Measurements from ENCODE around the gene TGFBR3. TPM values are rescaled to one million over a fixed set of nuclear protein-coding genes. Genes with fewer than 3 reads are reported as not detected.

TGFBR3 gene
- total and polyA plus RNA-seq, 2 of the 8 experiments (the other 6 are each of a cell fraction or from before 2014, with no cell fraction given) = 2.0 to 6.1 TPM

GRCh38 chr1:91872000-91872399 lies 14.0 kb downstream of the TGFBR3 start:
- H3K27me3 ChIP-seq (replicated peaks in 1 of 4; ENCODE audit: control insufficient read depth in 3 of 4, extremely low read depth in 1 of 4, insufficient read depth in 3 of 4, low read length in 3 of 4) = no peaks in the 10 kb centered on the region
- H3K79me2 ChIP-seq (ENCODE audit: control insufficient read depth in 1 of 2, insufficient read depth in 2 of 2, low read length in 2 of 2) = no peaks in the 10 kb centered on the region
- H2AFZ ChIP-seq (ENCODE audit: low read length) = no peak overlapping the region
- H4K8ac ChIP-seq (ENCODE audit: extremely low read depth, insufficient read depth, low read length) = no peak overlapping the region
- H3K4ac ChIP-seq (replicated peaks; ENCODE audit: insufficient read length, low read depth, low read length) = no peak overlapping the region
- no peak overlapping the region for H3K4me3 ChIP-seq (ENCODE audit: extremely low read depth in 1 of 4, insufficient read depth in 2 of 4, low read depth in 3 of 4, low read length in 4 of 4)
- no peaks in the 10 kb centered on the region for H4K20me1 ChIP-seq (replicated peaks in 1 of 2; ENCODE audit: control insufficient read depth in 1 of 2, insufficient read depth in 2 of 2, low read length in 2 of 2)
- WGBS, 2 experiments (ENCODE audit: extremely low coverage in 1 of 2, insufficient coverage in 1 of 2, insufficient read length in 1 of 2, insufficient replicate concordance in 2 of 2, low coverage in 1 of 2, low lambda C conversion rate in 2 of 2, missing lambda C conversion rate in 1 of 2) = 90% methylated on average over 2 of the region's 2 CpGs; no CpG with 5 or more reads in 1 of the 2 experiments
- no peaks in the 10 kb centered on the region for H3K23me2 ChIP-seq (ENCODE audit: low read depth, low read length)
- no peaks in the 10 kb centered on the region for H3K79me1 ChIP-seq (ENCODE audit: low read depth, low read length)
- H3K4me1 ChIP-seq (replicated peaks in 1 of 4; ENCODE audit: control insufficient read depth in 3 of 4, insufficient read depth in 4 of 4, low read length in 3 of 4) = no peaks in the 10 kb centered on the region; a peak in 1 of 7 replicates
- H3K18ac ChIP-seq (ENCODE audit: extremely low read depth, low read length) = no peak overlapping the region
- no peak overlapping the region for H4K91ac ChIP-seq (replicated peaks; ENCODE audit: insufficient read length, low read length)
- CTCF ChIA-PET (ENCODE audit: partially characterized antibody) = interaction anchor here (0.8 to 1.5 kb wide), 5 partner anchors 8 to 706 kb away, joined by 3 read pairs; no protein-coding TSS in a partner anchor
- no peak overlapping the region for H2BK20ac ChIP-seq (ENCODE audit: low read length)
- no peak overlapping the region for H3K9ac ChIP-seq (replicated peaks in 1 of 4; ENCODE audit: extremely low read depth in 1 of 4, low read depth in 3 of 4, low read length in 3 of 4)
- no peak overlapping the region for H2BK12ac ChIP-seq (ENCODE audit: low read depth, low read length)
- H3K23ac ChIP-seq (ENCODE audit: insufficient read length) = no peak overlapping the region
- no peak overlapping the region for H2BK120ac ChIP-seq (replicated peaks; ENCODE audit: low read depth, low read length)
- DNase-seq (ENCODE audit: low read depth in 1 of 2, low spot score in 2 of 2) (no peak), FAIRE-seq (no peak)
- no peaks in the 10 kb centered on the region for H3K9me3 ChIP-seq (ENCODE audit: insufficient read depth in 2 of 2, low read depth in 1 of 2, low read length in 1 of 2)
- H3K27ac ChIP-seq (ENCODE audit: low read depth, low read length) = no peak overlapping the region
- no peak overlapping the region for H4K5ac ChIP-seq (ENCODE audit: insufficient read length, low read depth, low read length)
- H3K4me2 ChIP-seq (ENCODE audit: insufficient read depth in 1 of 2, low read depth in 2 of 2, low read length in 2 of 2) = no peak overlapping the region
- POLR2A ChIA-PET (ENCODE audit: partially characterized antibody) = no interaction called here
- H3K56ac ChIP-seq (replicated peaks; ENCODE audit: insufficient read length, low read depth, low read length) = no peak overlapping the region
- no peaks in the 10 kb centered on the region for H3K36me3 ChIP-seq (ENCODE audit: control insufficient read depth in 2 of 4, insufficient read depth in 4 of 4, low read length in 3 of 4)
- H2BK5ac ChIP-seq (ENCODE audit: low read depth, low read length) = no peak overlapping the region
- no peak overlapping the region for H3K14ac ChIP-seq (ENCODE audit: insufficient read length)
- H2BK15ac ChIP-seq (ENCODE audit: low read length) = no peak overlapping the region
- H2AK5ac ChIP-seq (ENCODE audit: low read depth, low read length) = no peak overlapping the region
- TF ChIP-seq ATF3 (IDR thresholded peaks at IDR 0.05; ENCODE audit: insufficient read depth, low read depth, low read length) (no peak), TBP (IDR thresholded peaks at IDR 0.05; ENCODE audit: low read depth, low read length) (no peak), TCF12 (IDR thresholded peaks at IDR 0.05; ENCODE audit: low read depth, low read length) (no peak), ATF2 (IDR thresholded peaks at IDR 0.05; ENCODE audit: low read length) (no peak), RBBP5 (IDR thresholded peaks at IDR 0.05; ENCODE audit: borderline replicate concordance, low read depth, low read length) (no peak), RFX5 (IDR thresholded peaks at IDR 0.05; ENCODE audit: borderline replicate concordance, low read depth, low read length) (no peak), BCL11A (IDR thresholded peaks at IDR 0.05; ENCODE audit: low read depth in 2 of 2, low read length in 2 of 2) (no peak), BACH1 (IDR thresholded peaks at IDR 0.05; ENCODE audit: low read length) (no peak)

Data from H1 (cell line).